Neural progenitor cell (in vitro differentiated cells): Measurements from ENCODE around the gene RNF34. TPM values are rescaled to one million over a fixed set of nuclear protein-coding genes. Genes with fewer than 3 reads are reported as not detected.

ENCODE experiments used
- DNase-seq: peaks from one replicate; pipeline ENCODE4 v3.0.0-alpha.2; 2016; ENCODE audit warnings: low spot score
- H2AFZ ChIP-seq: fragments of 200-600 bp; sonication (generic); replicated peaks from 2 replicates; pipeline ENCODE4 v1.6.1; 2016; ENCODE audit warnings: antibody characterized with exemption
- H3F3A ChIP-seq: fragments of 200-600 bp; sonication (generic); 2 replicates; pipeline ENCODE4 v1.6.1; 2016; ENCODE audit warnings: antibody characterized with exemption, low read depth
- H3K27ac ChIP-seq: fragments of 200-600 bp; sonication (generic); 2 replicates; pipeline ENCODE4 v1.5.1; 2016; ENCODE audit warnings: mild to moderate bottlenecking
- H3K27me3 ChIP-seq: fragments of 200-600 bp; sonication (generic); 2 replicates; pipeline ENCODE4 v1.6.1; 2016; ENCODE audit warnings: mild to moderate bottlenecking, moderate library complexity
- H3K36me3 ChIP-seq: fragments of 200-600 bp; sonication (generic); 2 replicates; pipeline ENCODE4 v1.5.1; 2016
- H3K4me1 ChIP-seq: fragments of 200-600 bp; sonication (generic); 2 replicates; pipeline ENCODE4 v1.6.1; 2016; ENCODE audit warnings: mixed run types
- H3K4me2 ChIP-seq: fragments of 200-600 bp; sonication (generic); 2 replicates; pipeline ENCODE4 v1.6.1; 2016
- H3K4me3 ChIP-seq: fragments of 200-600 bp; sonication (generic); 2 replicates; pipeline ENCODE4 v1.5.1; 2016
- H3K79me2 ChIP-seq: fragments of 200-600 bp; sonication (generic); 2 replicates; pipeline ENCODE4 v1.6.1; 2016; ENCODE audit warnings: low read depth
- H3K9ac ChIP-seq: fragments of 200-600 bp; sonication (generic); 2 replicates; pipeline ENCODE4 v1.6.1; 2016
- H3K9me3 ChIP-seq: fragments of 200-600 bp; sonication (generic); 2 replicates; pipeline ENCODE4 v1.5.1; 2016; ENCODE audit warnings: low read depth
- H4K20me1 ChIP-seq: fragments of 200-600 bp; sonication (generic); 2 replicates; pipeline ENCODE4 v1.6.1; 2016; ENCODE audit warnings: low read depth
- H3K27ac Mint-ChIP-seq: 3 replicates; pipeline ENCODE4 v1.8.0; 2021; ENCODE audit warnings: mixed read lengths
- H3K27me3 Mint-ChIP-seq: 2 replicates; pipeline ENCODE4 v1.8.0; 2022; ENCODE audit warnings: low read depth, mild to moderate bottlenecking, inconsistent platforms, moderate library complexity, mixed read lengths; ENCODE audit not compliant: insufficient read depth
- H3K36me3 Mint-ChIP-seq: 3 replicates; pipeline ENCODE4 v1.8.0; 2021; ENCODE audit warnings: mixed read lengths
- H3K4me1 Mint-ChIP-seq: 3 replicates; pipeline ENCODE4 v1.8.0; 2021; ENCODE audit warnings: mixed read lengths
- H3K4me3 Mint-ChIP-seq: 3 replicates; pipeline ENCODE4 v1.8.0; 2021; ENCODE audit warnings: mild to moderate bottlenecking, moderate library complexity, mixed read lengths
- H3K9me3 Mint-ChIP-seq: 3 replicates; pipeline ENCODE4 v1.8.0; 2020; ENCODE audit warnings: mixed read lengths
- CTCF ChIP-seq: fragments of 200-600 bp; sonication (generic); IDR thresholded peaks from 2 replicates; pipeline ENCODE4 v1.5.1; 2017; ENCODE audit warnings: antibody characterized with exemption, mild to moderate bottlenecking
- EZH2 ChIP-seq: fragments of 200-600 bp; sonication (generic); IDR thresholded peaks from 2 replicates; pipeline ENCODE4 v1.6.1; 2017; ENCODE audit warnings: antibody characterized with exemption, mild to moderate bottlenecking, moderate library complexity
- EZH2phosphoT487 ChIP-seq: fragments of 200-600 bp; sonication (generic); IDR thresholded peaks from 2 replicates; pipeline ENCODE4 v1.6.1; 2017; ENCODE audit warnings: antibody characterized with exemption
- total RNA-seq: library from RNA; depleted of rRNA; stranded (reverse); fragments of >200 nt; gene quantifications from 2 replicates; pipeline ENCODE4 v1.2.3, GENCODE V29; 2015; ENCODE audit warnings: low replicate concordance

The RNF34 gene
- total RNA-seq, 1 donor from 2014 or later = 57.8 TPM

GRCh38 chr12:121355818-121356217 is 44.1 kb upstream of the RNF34 start:
- Histone ChIP-seq H3K27me3 (no peaks in the 10 kb centered on the region), H2AFZ (no peak overlapping the region), H3K9me3 (no peaks in the 10 kb centered on the region), H3K36me3 (no peaks in the 10 kb centered on the region), H3K27ac (no peak overlapping the region), H3K4me3 (no peak overlapping the region), H4K20me1 (no peaks in the 10 kb centered on the region), H3K9ac (no peak overlapping the region), H3K4me1 (peaks cover 4% of the 10 kb centered on the region), H3K4me2 (no peak overlapping the region), H3K79me2 (peaks cover 11% of the 10 kb centered on the region), H3F3A (peaks cover 17% of the 10 kb centered on the region)
- H3K4me1 Mint-ChIP-seq = peaks cover 8% of the 10 kb centered on the region
- peaks cover 3% of the 10 kb centered on the region for H3K27me3 Mint-ChIP-seq
- no peaks in the 10 kb centered on the region for H3K36me3 Mint-ChIP-seq
- H3K9me3 Mint-ChIP-seq = no peaks in the 10 kb centered on the region
- H3K27ac Mint-ChIP-seq = no peak overlapping the region
- no peak overlapping the region for H3K4me3 Mint-ChIP-seq
- DNase-seq = no peak
- no peak for TF ChIP-seq EZH2phosphoT487
- no peak for TF ChIP-seq EZH2
- no peak for TF ChIP-seq CTCF

- H3K9me3 ChIP-seq = no peaks in the 10 kb centered on the region
- H3K36me3 ChIP-seq = no peaks in the 10 kb centered on the region
- H4K20me1 ChIP-seq = no peaks in the 10 kb centered on the region
- peaks cover 14% of the 10 kb centered on the region for H3F3A ChIP-seq
- H3K9ac ChIP-seq = no peak overlapping the region
- no peak overlapping the region for H3K27ac Mint-ChIP-seq
- H3K79me2 ChIP-seq = peaks cover 3% of the 10 kb centered on the region
- H3K4me1 ChIP-seq = peaks cover 4% of the 10 kb centered on the region
- no peaks in the 10 kb centered on the region for H3K9me3 Mint-ChIP-seq
- no peak overlapping the region for H3K4me3 ChIP-seq
- H3K4me1 Mint-ChIP-seq = peaks cover 8% of the 10 kb centered on the region
- no peaks in the 10 kb centered on the region for H3K36me3 Mint-ChIP-seq
- H3K27me3 ChIP-seq = no peaks in the 10 kb centered on the region
- TF ChIP-seq EZH2 (no peak), EZH2phosphoT487 (no peak), CTCF (no peak)
- no peak overlapping the region for H3K27ac ChIP-seq
- H3K27me3 Mint-ChIP-seq = peaks cover 3% of the 10 kb centered on the region
- H3K4me3 Mint-ChIP-seq = no peak overlapping the region
- no peak overlapping the region for H2AFZ ChIP-seq
- no peak for DNase-seq
- H3K4me2 ChIP-seq = no peak overlapping the region
These were observed 43.3 kb upstream of the RNF34 start for GRCh38 chr12:121356657-121357056.

GRCh38 chr12:121357331-121357730 is 42.6 kb upstream of the RNF34 start:
- H3K9me3 Mint-ChIP-seq = no peaks in the 10 kb centered on the region
- TF ChIP-seq EZH2phosphoT487 = no peak
- TF ChIP-seq CTCF = no peak
- no peak for TF ChIP-seq EZH2

More at GRCh38 chr12:121357331-121357730, 42.6 kb upstream of the RNF34 start:
- H3K9ac ChIP-seq = no peak overlapping the region
- H4K20me1 ChIP-seq = no peaks in the 10 kb centered on the region
- Mint-ChIP-seq H3K27ac (no peak overlapping the region), H3K4me1 (peaks cover 7% of the 10 kb centered on the region), H3K36me3 (no peaks in the 10 kb centered on the region), H3K4me3 (no peak overlapping the region), H3K27me3 (peaks cover 3% of the 10 kb centered on the region)
- no peaks in the 10 kb centered on the region for H3K27me3 ChIP-seq
- H3K4me2 ChIP-seq = no peak overlapping the region
- no peak overlapping the region for H3K27ac ChIP-seq
- H3K36me3 ChIP-seq = no peaks in the 10 kb centered on the region
- H3K9me3 ChIP-seq = no peaks in the 10 kb centered on the region
- H3K79me2 ChIP-seq = no peaks in the 10 kb centered on the region
- no peak overlapping the region for H2AFZ ChIP-seq
- peaks cover 8% of the 10 kb centered on the region for H3F3A ChIP-seq
- H3K4me3 ChIP-seq = no peak overlapping the region
- DNase-seq = no peak
- peaks cover 4% of the 10 kb centered on the region for H3K4me1 ChIP-seq
